ENCODE results near the gene SNAP47. TPM values are rescaled to one million over a fixed set of nuclear protein-coding genes. Genes with fewer than 3 reads are reported as not detected.

The SNAP47 gene
- total and polyA plus RNA-seq, 4 donors = 10.6 to 63.0 (median 22.8) TPM

DNA sequence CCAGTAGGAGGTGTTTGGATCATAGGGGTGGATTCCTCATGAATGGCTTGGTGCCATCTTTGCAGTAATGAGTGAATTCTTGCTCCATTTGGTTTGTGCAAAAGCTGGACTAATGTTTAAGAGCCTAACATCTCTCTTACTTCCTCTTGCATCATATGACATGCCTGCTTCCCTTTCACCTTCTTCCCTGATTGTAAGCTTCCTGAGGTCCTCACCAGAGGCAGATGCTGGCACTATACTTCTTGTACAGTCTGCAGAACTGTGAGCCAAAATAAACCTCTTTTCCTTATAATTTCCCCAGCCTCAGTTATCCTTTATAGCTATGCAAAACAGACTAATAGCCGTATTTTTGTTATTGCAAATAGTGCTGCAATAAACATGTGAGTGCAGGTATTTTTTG, 88.3 kb downstream of the SNAP47 start:
- peaks cover 0 to 6% (median 3%) of the 10 kb centered on the region in 4 donors for H3K9me3 ChIP-seq (ENCODE audit: control insufficient read depth in 4 of 4, insufficient read depth in 3 of 4, low read length in 3 of 4)
- ATAC-seq (ENCODE audit: insufficient read depth, low FRiP score) (no peak), DNase-seq (no peak)
- TF ChIP-seq, protein P1, sequence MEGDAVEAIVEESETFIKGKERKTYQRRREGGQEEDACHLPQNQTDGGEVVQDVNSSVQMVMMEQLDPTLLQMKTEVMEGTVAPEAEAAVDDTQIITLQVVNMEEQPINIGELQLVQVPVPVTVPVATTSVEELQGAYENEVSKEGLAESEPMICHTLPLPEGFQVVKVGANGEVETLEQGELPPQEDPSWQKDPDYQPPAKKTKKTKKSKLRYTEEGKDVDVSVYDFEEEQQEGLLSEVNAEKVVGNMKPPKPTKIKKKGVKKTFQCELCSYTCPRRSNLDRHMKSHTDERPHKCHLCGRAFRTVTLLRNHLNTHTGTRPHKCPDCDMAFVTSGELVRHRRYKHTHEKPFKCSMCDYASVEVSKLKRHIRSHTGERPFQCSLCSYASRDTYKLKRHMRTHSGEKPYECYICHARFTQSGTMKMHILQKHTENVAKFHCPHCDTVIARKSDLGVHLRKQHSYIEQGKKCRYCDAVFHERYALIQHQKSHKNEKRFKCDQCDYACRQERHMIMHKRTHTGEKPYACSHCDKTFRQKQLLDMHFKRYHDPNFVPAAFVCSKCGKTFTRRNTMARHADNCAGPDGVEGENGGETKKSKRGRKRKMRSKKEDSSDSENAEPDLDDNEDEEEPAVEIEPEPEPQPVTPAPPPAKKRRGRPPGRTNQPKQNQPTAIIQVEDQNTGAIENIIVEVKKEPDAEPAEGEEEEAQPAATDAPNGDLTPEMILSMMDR (IDR thresholded peaks at IDR 0.05; ENCODE audit: control extremely low read depth, extremely low read depth) = no peak
- H3K36me3 ChIP-seq (ENCODE audit: control insufficient read depth in 4 of 4, insufficient read depth in 4 of 4, low read length in 4 of 4) = no peaks in the 10 kb centered on the region
- H3K9ac ChIP-seq (ENCODE audit: insufficient read depth in 1 of 2, low read length in 2 of 2) = no peak overlapping the region
- no peak overlapping the region for H3K4me3 ChIP-seq
- no peak overlapping the region for H3K27ac ChIP-seq (ENCODE audit: low read depth in 1 of 2, low read length in 1 of 2)
- 92 to 97% methylated on average over 1 of the region's 1 CpG for WGBS, 2 donors
- H3K4me1 ChIP-seq (ENCODE audit: control insufficient read depth in 5 of 5, insufficient read depth in 5 of 5, low read length in 5 of 5) = no peaks in the 10 kb centered on the region
- no peaks in the 10 kb centered on the region for H3K27me3 ChIP-seq (ENCODE audit: control insufficient read depth in 3 of 3, insufficient read depth in 3 of 3, low read length in 2 of 3)

DNA sequence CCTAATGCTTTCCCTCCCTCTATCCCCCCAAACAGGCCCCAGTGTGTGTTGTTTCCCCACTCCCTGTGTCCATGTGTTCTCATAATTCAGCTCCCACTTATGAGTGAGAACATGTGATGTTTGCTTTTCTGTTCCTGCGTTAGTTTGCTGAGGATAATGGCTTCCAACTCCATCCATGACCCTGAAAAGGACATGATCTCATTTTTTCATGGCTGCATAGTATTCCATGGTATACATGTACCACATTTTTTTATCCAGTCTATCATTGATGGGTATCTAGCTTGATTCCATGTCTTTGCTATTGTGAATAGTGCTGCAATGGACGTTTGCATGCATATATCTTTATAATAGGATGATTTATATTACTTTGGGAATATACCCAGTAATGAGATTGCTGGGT, 89.0 kb downstream of the SNAP47 start:
- WGBS, 2 donors = 40 to 50% methylated on average over 2 of the region's 2 CpGs
- H3K27ac ChIP-seq (ENCODE audit: low read depth in 1 of 2, low read length in 1 of 2) = no peak overlapping the region
- no peaks in the 10 kb centered on the region for H3K36me3 ChIP-seq (ENCODE audit: control insufficient read depth in 4 of 4, insufficient read depth in 4 of 4, low read length in 4 of 4)
- no peak for ATAC-seq (ENCODE audit: insufficient read depth, low FRiP score)
- peaks cover 0 to 10% (median 4%) of the 10 kb centered on the region in 4 donors for H3K9me3 ChIP-seq (ENCODE audit: control insufficient read depth in 4 of 4, insufficient read depth in 3 of 4, low read length in 3 of 4)
- H3K27me3 ChIP-seq (ENCODE audit: control insufficient read depth in 3 of 3, insufficient read depth in 3 of 3, low read length in 2 of 3) = no peaks in the 10 kb centered on the region
- H3K4me1 ChIP-seq (ENCODE audit: control insufficient read depth in 5 of 5, insufficient read depth in 5 of 5, low read length in 5 of 5) = no peaks in the 10 kb centered on the region
- TF ChIP-seq, protein P1 (IDR thresholded peaks at IDR 0.05; ENCODE audit: control extremely low read depth, extremely low read depth) = no peak
- no peak overlapping the region for H3K9ac ChIP-seq (ENCODE audit: insufficient read depth in 1 of 2, low read length in 2 of 2)
- no peak for DNase-seq
- H3K4me3 ChIP-seq = no peak overlapping the region

DNA sequence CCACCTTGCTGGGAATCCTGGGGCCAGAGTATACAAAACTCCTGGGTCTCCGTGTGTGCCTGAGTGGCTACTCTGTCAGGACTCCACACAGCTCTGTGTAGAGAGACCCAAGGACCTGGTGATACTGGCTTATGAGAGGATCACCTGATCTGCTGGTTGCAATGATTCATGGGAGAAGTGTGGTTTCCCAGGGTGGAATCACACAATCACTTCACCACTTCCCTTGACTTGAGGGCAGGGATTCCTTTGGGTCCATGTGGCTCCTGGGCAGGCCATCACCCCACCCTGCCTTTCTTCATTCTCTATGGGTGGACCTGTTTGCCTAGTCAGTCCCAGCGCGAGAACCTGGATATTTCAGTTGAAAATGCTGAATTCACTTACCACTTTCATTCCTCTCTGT, 93.6 kb downstream of the SNAP47 start:
- Histone ChIP-seq H3K4me3 (no peak overlapping the region), H3K9me3 (ENCODE audit: control insufficient read depth in 4 of 4, insufficient read depth in 3 of 4, low read length in 3 of 4) (peaks cover 0 to 10% (median 4%) of the 10 kb centered on the region in 4 donors), H3K27ac (ENCODE audit: low read depth in 1 of 2, low read length in 1 of 2) (no peak overlapping the region), H3K9ac (ENCODE audit: insufficient read depth in 1 of 2, low read length in 2 of 2) (no peak overlapping the region), H3K36me3 (ENCODE audit: control insufficient read depth in 4 of 4, insufficient read depth in 4 of 4, low read length in 4 of 4) (no peaks in the 10 kb centered on the region), H3K27me3 (ENCODE audit: control insufficient read depth in 3 of 3, insufficient read depth in 3 of 3, low read length in 2 of 3) (peaks cover 0 to 2% (median 0%) of the 10 kb centered on the region in 3 donors), H3K4me1 (ENCODE audit: control insufficient read depth in 5 of 5, insufficient read depth in 5 of 5, low read length in 5 of 5) (no peaks in the 10 kb centered on the region)
- no peak for ATAC-seq (ENCODE audit: insufficient read depth, low FRiP score)
- 71 to 89% methylated on average over 3 of the region's 3 CpGs for WGBS, 2 donors
- no peak for DNase-seq
- TF ChIP-seq, protein P1 (IDR thresholded peaks at IDR 0.05; ENCODE audit: control extremely low read depth, extremely low read depth) = no peak

Other genes with a start within 250 kb of the SNAP47 start
- gene ZNF678, start 171.9 kb upstream of the SNAP47 start, total RNA-seq = 10 to 100 TPM in 1 of 2 donors, 1 to 10 TPM in 1; 7.2 to 50.7 TPM
- 1 to 10 TPM; 1.8 to 2.1 TPM for gene ZNF678, start 171.9 kb upstream of the SNAP47 start, polyA plus RNA-seq
- gene JMJD4, start 133 bp upstream of the SNAP47 start, total RNA-seq = 10 to 100 TPM in 1 of 2 donors, 1 to 10 TPM in 1; 9.4 to 23.0 TPM
- gene JMJD4, start 133 bp upstream of the SNAP47 start, polyA plus RNA-seq = 10 to 100 TPM; 12.3 to 18.9 TPM
- not detected for gene PRSS38, start 80.2 kb downstream of the SNAP47 start, total RNA-seq
- gene PRSS38, start 80.2 kb downstream of the SNAP47 start, polyA plus RNA-seq = not detected
- gene WNT9A, start 212.5 kb downstream of the SNAP47 start, total RNA-seq = 1 to 10 TPM; 5.5 to 8.6 TPM
- gene WNT9A, start 212.5 kb downstream of the SNAP47 start, polyA plus RNA-seq = 1 to 10 TPM; 2.6 to 4.3 TPM